HCT116 (cell line): ENCODE results near the gene KMT5C. TPM values are rescaled to one million over a fixed set of nuclear protein-coding genes. Genes with fewer than 3 reads are reported as not detected.

Experiments
- ATAC-seq: fragments of 200-7000 bp; cut with Tn5 transposase; 2 replicates; pipeline ENCODE4 v1.9.1; 2020; ENCODE audit warnings: mild to moderate bottlenecking, moderate library complexity
- BruUV-seq: library from RNA; stranded (reverse); fragments of 400-500 nt; replicated peaks from 2 replicates; lab custom pipeline; 2021; lab: Mats Ljungman, UMichigan
- CTCF ChIA-PET: fragments of 300-600 bp; sonication (Branson Sonifier 250); formaldehyde crosslinking; loops from one replicate; lab custom pipeline; 2021; ENCODE audit warnings: antibody characterized with exemption; lab: Charles Lee
- POLR2A ChIA-PET: fragments of 300-600, 350-600 bp; sonication (Branson Sonifier 250); formaldehyde crosslinking; loops from one replicate; lab custom pipeline; 2021; ENCODE audit warnings: antibody characterized with exemption; lab: Charles Lee
- RAD21 ChIA-PET, 2 experiments: fragments of 300-600 bp; sonication (Branson Sonifier 250); formaldehyde crosslinking; loops; one replicate each; lab custom pipeline; 2023; ENCODE audit warnings: low total read pairs in 2 of 2; ENCODE audit not compliant: uncharacterized antibody in 2 of 2, unreplicated experiment in 2 of 2, low non-redundant PET in 1 of 2; lab: Charles Lee
- DNase-seq: peaks from one replicate; pipeline ENCODE4 v3.0.0-alpha.2; 2010; ENCODE audit warnings: low read depth, low spot score
- H2AFZ ChIP-seq: fragments of 200-600 bp; shearing (Covaris generic), sonication (generic); 2 replicates; pipeline ENCODE4 v1.6.1; 2017; ENCODE audit warnings: low read depth, mixed run types, mixed read lengths, antibody characterized with exemption, low read length; ENCODE audit not compliant: poor library complexity, severe bottlenecking
- H3K27ac ChIP-seq: 2 replicates; pipeline ENCODE4 v1.5.1; 2012; ENCODE audit warnings: low read depth, low read length
- H3K27me3 ChIP-seq: fragments of 200-600 bp; sonication (generic); 2 replicates; pipeline ENCODE4 v1.6.1; 2016; ENCODE audit warnings: mixed run types, low read length, mixed read lengths; ENCODE audit not compliant: insufficient read depth
- H3K36me3 ChIP-seq, 2 experiments: fragments of 200-500 bp in 1 of 2; fragments of 200-600 bp in 1 of 2; sonication (Bioruptor generic) in 1 of 2; sonication (generic) in 1 of 2; 2 replicates each; pipeline versions ENCODE4 v1.5.1 to v1.6.1; 2014 to 2016; ENCODE audit warnings: low read length in 2 of 2, inconsistent platforms in 1 of 2, mixed read lengths in 1 of 2, mixed run types in 1 of 2; ENCODE audit not compliant: insufficient read depth in 2 of 2, control insufficient read depth in 1 of 2
- H3K4me1 ChIP-seq, 2 experiments: fragments of 200-600 bp in 1 of 2; sonication (generic) in 1 of 2; 2 replicates each; pipeline versions ENCODE4 v1.5.1 to v1.6.1; 2012 to 2017; ENCODE audit warnings: low read length in 2 of 2, inconsistent platforms in 1 of 2, mild to moderate bottlenecking in 1 of 2, mixed read lengths in 1 of 2, mixed run types in 1 of 2, moderate library complexity in 1 of 2; ENCODE audit not compliant: insufficient read depth in 2 of 2, control insufficient read depth in 1 of 2
- H3K4me2 ChIP-seq: fragments of 200-600 bp; sonication (generic); 2 replicates; pipeline ENCODE4 v1.6.1; 2017; ENCODE audit warnings: mixed run types, low read length, mixed read lengths
- H3K4me3 ChIP-seq, 2 experiments: fragments of 200-600 bp in 1 of 2; sonication (generic) in 1 of 2; replicated peaks in 1 of 2; 2 replicates each; pipeline ENCODE4 v1.5.1; 2011 to 2016; ENCODE audit warnings: low read length in 2 of 2, control low read depth in 1 of 2, low read depth in 1 of 2, mild to moderate bottlenecking in 1 of 2, mixed read lengths in 1 of 2, mixed run types in 1 of 2
- H3K79me2 ChIP-seq: fragments of 200-600 bp; sonication (generic); 2 replicates; pipeline ENCODE4 v1.6.1; 2017; ENCODE audit warnings: mild to moderate bottlenecking, mixed run types, low read length, moderate library complexity, mixed read lengths; ENCODE audit not compliant: insufficient read depth
- H3K9ac ChIP-seq: fragments of 200-600 bp; sonication (generic); 2 replicates; pipeline ENCODE4 v1.6.1; 2016; ENCODE audit warnings: low read length, mixed read lengths
- H3K9me2 ChIP-seq: fragments of 200-600 bp; sonication (generic), shearing (Covaris generic); 2 replicates; pipeline ENCODE4 v1.6.1; 2017; ENCODE audit warnings: mixed run types, mild to moderate bottlenecking, moderate library complexity; ENCODE audit not compliant: insufficient read depth
- H3K9me3 ChIP-seq, 2 experiments: fragments of 200-500 bp in 1 of 2; fragments of 200-600 bp in 1 of 2; sonication (Bioruptor generic) in 1 of 2; sonication (generic) in 1 of 2; 2 replicates each; pipeline ENCODE4 v1.6.1; 2014 to 2017; ENCODE audit warnings: low read length in 2 of 2, mixed read lengths in 2 of 2, inconsistent platforms in 1 of 2, low read depth in 1 of 2, mild to moderate bottlenecking in 1 of 2, mixed run types in 1 of 2, moderate library complexity in 1 of 2; ENCODE audit not compliant: control insufficient read depth in 1 of 2, insufficient read depth in 1 of 2
- H4K20me1 ChIP-seq: fragments of 200-600 bp; sonication (generic), shearing (Covaris generic); 2 replicates; pipeline ENCODE4 v1.6.1; 2017; ENCODE audit warnings: mixed run types, mild to moderate bottlenecking, moderate library complexity; ENCODE audit not compliant: insufficient read depth
- CBX3 ChIP-seq: IDR thresholded peaks from 2 replicates; pipeline ENCODE4 v1.6.1; 2012; ENCODE audit warnings: low read depth
- CEBPB ChIP-seq: IDR thresholded peaks from 2 replicates; pipeline ENCODE4 v1.6.1; 2012; ENCODE audit warnings: low read depth
- CTCF ChIP-seq, 3 experiments: fragments of 200-600 bp in 1 of 3; sonication (generic) in 1 of 3; IDR thresholded peaks in 2 of 3; conservative IDR thresholded peaks in 1 of 3; 2 replicates each; pipeline ENCODE4 v1.5.1; 2012 to 2017; ENCODE audit warnings: low read depth in 2 of 3, low read length in 2 of 3, antibody characterized with exemption in 1 of 3, borderline replicate concordance in 1 of 3, control low read depth in 1 of 3, mild to moderate bottlenecking in 1 of 3, mixed read lengths in 1 of 3, mixed run types in 1 of 3, moderate library complexity in 1 of 3; ENCODE audit not compliant: insufficient read depth in 1 of 3
- EGR1 ChIP-seq: IDR thresholded peaks from 2 replicates; pipeline ENCODE4 v1.6.1; 2012; ENCODE audit warnings: low read depth
- EZH2 ChIP-seq: fragments of 200-600 bp; sonication (generic); IDR thresholded peaks from 2 replicates; pipeline ENCODE4 v1.6.1; 2017; ENCODE audit warnings: antibody characterized with exemption, mixed run types
- EZH2phosphoT487 ChIP-seq: fragments of 200-600 bp; IDR thresholded peaks from 2 replicates; pipeline ENCODE4 v1.6.1; 2018; ENCODE audit warnings: antibody characterized with exemption, borderline replicate concordance
- FOSL1 ChIP-seq: IDR thresholded peaks from 2 replicates; pipeline ENCODE4 v1.6.1; 2012; ENCODE audit warnings: low read depth
- MAX ChIP-seq: IDR thresholded peaks from 2 replicates; pipeline ENCODE4 v1.6.1; 2012
- POLR2AphosphoS5 ChIP-seq: IDR thresholded peaks from 2 replicates; pipeline ENCODE4 v1.6.1; 2011; ENCODE audit warnings: mild to moderate bottlenecking, low read depth, low read length, moderate library complexity
- RAD21 ChIP-seq: IDR thresholded peaks from 2 replicates; pipeline ENCODE4 v1.6.1; 2012; ENCODE audit warnings: low read depth, mild to moderate bottlenecking
- SIN3A ChIP-seq: IDR thresholded peaks from 2 replicates; pipeline ENCODE4 v1.6.1; 2012; ENCODE audit warnings: low read depth
- SRF ChIP-seq: IDR thresholded peaks from 2 replicates; pipeline ENCODE4 v1.6.1; 2012; ENCODE audit warnings: low read depth
- YY1 ChIP-seq: IDR thresholded peaks from 2 replicates; pipeline ENCODE4 v1.6.1; 2011; ENCODE audit warnings: low read length, low read depth, moderate library complexity, mild to moderate bottlenecking; ENCODE audit not compliant: insufficient replicate concordance; ENCODE audit errors: extremely low read depth
- ZBTB33 ChIP-seq: IDR thresholded peaks from 2 replicates; pipeline ENCODE4 v1.6.1; 2011; ENCODE audit warnings: mild to moderate bottlenecking, low read length, moderate library complexity; ENCODE audit not compliant: insufficient replicate concordance; ENCODE audit errors: extremely low read depth
- ZNF274 ChIP-seq: fragments of 200-500 bp; sonication (Bioruptor generic); IDR thresholded peaks from 2 replicates; pipeline ENCODE4 v1.6.1; 2014; ENCODE audit warnings: mild to moderate bottlenecking, low read depth, low read length, inconsistent platforms
- intact Hi-C: fragments of 100-400 bp; cut with micrococcal nuclease; formaldehyde crosslinking; loops from 2 replicates; pipeline ENCODE4 v1.10.0; 2022
- total RNA-seq: library from RNA; stranded (reverse); gene quantifications from one replicate; pipeline ENCODE4 v1.2.1, GENCODE V29; 2021; ENCODE audit not compliant: unreplicated experiment

The KMT5C gene
- total RNA-seq, 1 experiment from 2014 or later = 27.5 TPM

- ChIA-PET CTCF (no interaction called here), RAD21 (no interaction called here), POLR2A (interaction anchor here (1.6 kb wide), 1 partner anchor 12 kb away, joined by 6 read pairs; the partner anchor contains the start of gene KMT5C)
- no peak overlapping the region for H3K4me3 ChIP-seq
- intact Hi-C loops = no loop called here
- no peaks in the 10 kb centered on the region for H3K36me3 ChIP-seq
- no peaks in the 10 kb centered on the region for H3K79me2 ChIP-seq
- H3K9me3 ChIP-seq = no peaks in the 10 kb centered on the region
- no peak overlapping the region for H3K9ac ChIP-seq
- H3K4me2 ChIP-seq = peak overlapping the region; percentile 30
- peaks cover 2 to 42% of the 10 kb centered on the region in 2 experiments; a peak in 3 of 4 replicates for H3K4me1 ChIP-seq
- no peaks in the 10 kb centered on the region for H3K9me2 ChIP-seq
- H3K27ac ChIP-seq = no peak overlapping the region
- no peaks in the 10 kb centered on the region for H4K20me1 ChIP-seq
- BruUV-seq = no TSS peak
- TF ChIP-seq POLR2AphosphoS5 (no peak), MAX (no peak; the same call in 1 of the 2 replicates), ZNF274 (no peak), SRF (no peak), CBX3 (no peak), CEBPB (no peak), EZH2phosphoT487 (no peak), FOSL1 (no peak), YY1 (no peak), EZH2 (no peak), SIN3A (no peak), CTCF (IDR thresholded peaks at IDR 0.05 in 2 of 3, conservative IDR thresholded peaks at IDR 0.05 in 1 of 3; ENCODE audit: borderline replicate concordance in 1 of 3, insufficient read depth in 1 of 3, low read depth in 2 of 3, low read length in 2 of 3) (no peak), RAD21 (no peak), EGR1 (no peak), ZBTB33 (no peak)
- no peaks in the 10 kb centered on the region for H3K27me3 ChIP-seq
- ATAC-seq (no peak), DNase-seq (peak; percentile 19)
- no peak overlapping the region for H2AFZ ChIP-seq
Measured at GRCh38 chr19:55352040-55352439, 12.4 kb downstream of the KMT5C start.
